B cell (primary cell): ENCODE results near the gene ZC3HAV1L. TPM values are rescaled to one million over a fixed set of nuclear protein-coding genes. Genes with fewer than 3 reads are reported as not detected.

Experiments
- ATAC-seq: fragments of 200-7000 bp; cut with Tn5 transposase; one replicate; pipeline ENCODE4 v1.10.0; 2021; ENCODE audit warnings: low read depth, mild to moderate bottlenecking, moderate number of reproducible peaks, moderate library complexity
- CTCF ChIA-PET: fragments of 350-600 bp; sonication (Branson Sonifier 250); formaldehyde crosslinking; loops from one replicate; lab custom pipeline; 2021; ENCODE audit warnings: antibody characterized with exemption, inconsistent platforms; lab: Charles Lee
- POLR2A ChIA-PET: fragments of 350-600 bp; sonication (Branson Sonifier 250); formaldehyde crosslinking; loops from one replicate; lab custom pipeline; 2021; ENCODE audit warnings: antibody characterized with exemption; lab: Charles Lee
- DNase-seq: peaks from one replicate; pipeline ENCODE4 v3.0.0; 2013
- H2AFZ ChIP-seq: 2 replicates; pipeline ENCODE4 v1.6.1; 2012; ENCODE audit warnings: mild to moderate bottlenecking, low read depth, low read length; ENCODE audit not compliant: insufficient read depth, poor library complexity, severe bottlenecking
- H3K27ac ChIP-seq, 2 donors: 1 replicate in 1 of 2; 2 replicates in 1 of 2; pipeline ENCODE4 v1.5.1; 2012 to 2013; ENCODE audit warnings: low read length in 2 of 2, mild to moderate bottlenecking in 2 of 2, moderate library complexity in 1 of 2
- H3K27me3 ChIP-seq, 4 experiments: fragments of 200-600 bp in 1 of 4; sonication (generic) in 1 of 4; replicated peaks in 1 of 4; 1 replicate in 2 of 4; 2 replicates in 2 of 4; pipeline versions ENCODE4 v1.6.1 to v1.7.0; 2013 to 2016; ENCODE audit warnings: low read length in 3 of 4, mild to moderate bottlenecking in 2 of 4, mixed read lengths in 1 of 4, moderate library complexity in 1 of 4; ENCODE audit not compliant: insufficient read depth in 4 of 4, control insufficient read depth in 3 of 4; ENCODE audit errors: control extremely low read depth in 1 of 4
- H3K36me3 ChIP-seq, 2 experiments: replicated peaks in 1 of 2; 1 replicate in 1 of 2; 2 replicates in 1 of 2; pipeline versions ENCODE4 v1.6.1 to v1.7.1; 2013; ENCODE audit warnings: low read length in 1 of 2; ENCODE audit not compliant: insufficient read depth in 2 of 2, control insufficient read depth in 1 of 2; ENCODE audit errors: control extremely low read depth in 1 of 2, extremely low read depth in 1 of 2
- H3K4me1 ChIP-seq, 2 donors: fragments of 200-600 bp in 1 of 2; sonication (generic) in 1 of 2; 1 replicate in 1 of 2; 2 replicates in 1 of 2; pipeline versions ENCODE4 v1.5.1 to v1.6.1; 2013 to 2017; ENCODE audit warnings: low read length in 2 of 2; ENCODE audit not compliant: control insufficient read depth in 2 of 2, insufficient read depth in 2 of 2
- H3K4me2 ChIP-seq: replicated peaks from 2 replicates; pipeline ENCODE3; 2012; ENCODE audit warnings: mild to moderate bottlenecking, low read depth, low read length; ENCODE audit not compliant: poor library complexity, severe bottlenecking
- H3K4me3 ChIP-seq, 5 experiments: fragments of 200-600 bp in 1 of 5; sonication (generic) in 1 of 5; 1 replicate in 3 of 5; 2 replicates in 2 of 5; pipeline versions ENCODE4 v1.5.1 to v1.7.0; 2011 to 2016; ENCODE audit warnings: low read length in 4 of 5, mild to moderate bottlenecking in 4 of 5, low read depth in 2 of 5, control low read depth in 1 of 5, moderate library complexity in 1 of 5; ENCODE audit not compliant: insufficient read depth in 1 of 5; ENCODE audit errors: control extremely low read depth in 1 of 5, extremely low read depth in 1 of 5
- H3K79me2 ChIP-seq: fragments of 200-600 bp; sonication (generic); one replicate; pipeline ENCODE4 v1.6.0; 2016; ENCODE audit warnings: low read length; ENCODE audit not compliant: control insufficient read depth, insufficient read depth
- H3K9ac ChIP-seq: fragments of 200-600 bp; sonication (generic); 2 replicates; pipeline ENCODE4 v1.6.1; 2017; ENCODE audit warnings: mild to moderate bottlenecking, low read length, moderate library complexity
- H3K9me3 ChIP-seq, 3 donors: one replicate each; pipeline versions ENCODE4 v1.6.1 to v1.7.1; 2013; ENCODE audit warnings: low read length in 2 of 3; ENCODE audit not compliant: control insufficient read depth in 2 of 3, insufficient read depth in 1 of 3; ENCODE audit errors: control extremely low read depth in 1 of 3
- H4K20me1 ChIP-seq: 2 replicates; pipeline ENCODE4 v1.6.0; 2012; ENCODE audit warnings: mild to moderate bottlenecking, low read length; ENCODE audit not compliant: insufficient read depth, control insufficient read depth, poor library complexity, severe bottlenecking
- H3K27ac Mint-ChIP-seq: one replicate; pipeline ENCODE4 v1.8.0; 2021; ENCODE audit warnings: mixed read lengths
- H3K27me3 Mint-ChIP-seq: one replicate; pipeline ENCODE4 v1.8.0; 2021; ENCODE audit warnings: mixed read lengths
- H3K4me1 Mint-ChIP-seq: one replicate; pipeline ENCODE4 v1.8.0; 2021; ENCODE audit warnings: mixed read lengths
- H3K4me3 Mint-ChIP-seq: one replicate; pipeline ENCODE4 v1.8.0; 2021; ENCODE audit warnings: mixed read lengths
- H3K9me3 Mint-ChIP-seq: one replicate; pipeline ENCODE4 v1.8.0; 2022; ENCODE audit warnings: mixed read lengths; ENCODE audit not compliant: insufficient read depth
- EZH2 ChIP-seq: IDR thresholded peaks from 2 replicates; pipeline ENCODE4 v1.6.1; 2012; ENCODE audit warnings: borderline replicate concordance, low read depth, mild to moderate bottlenecking, moderate library complexity, low read length; ENCODE audit not compliant: insufficient read depth, poor library complexity, severe bottlenecking
- WGBS: methylation state at CpG from one replicate; pipeline ENCODE4 v1.1.5; 2013; ENCODE audit warnings: missing lambda C conversion rate; ENCODE audit not compliant: insufficient coverage; 5-methylcytosine and 5-hydroxymethylcytosine counted together
- intact Hi-C: fragments of 100-400 bp; cut with micrococcal nuclease; formaldehyde crosslinking; loops from one replicate; pipeline ENCODE4 v1.10.0; 2022
- polyA plus RNA-seq: library from polyadenylated mRNA; depleted of rRNA; stranded (reverse); fragments of >200 nt; gene quantifications from 2 replicates; pipeline ENCODE4 v1.2.3, GENCODE V29; 2012
- total RNA-seq, 2 donors: library from RNA; stranded (reverse); fragments of 120-200 nt in 1 of 2; gene quantifications; 1 replicate in 1 of 2; 2 replicates in 1 of 2; pipeline versions ENCODE4 v1.2.3 to v1.2.4, GENCODE V29; 2013 to 2022
- TF ChIP-seq, protein P1 (sequence below): fragments of 200-600 bp; IDR thresholded peaks from one replicate; pipeline ENCODE4 v1.8.0; 2022; ENCODE audit warnings: antibody characterized with exemption, mild to moderate bottlenecking

Gene ZC3HAV1L
- total and polyA plus RNA-seq, 2 donors (not counting 1 experiment from before 2014, with no cell fraction given) = 0.82 to 1.8 TPM

DNA sequence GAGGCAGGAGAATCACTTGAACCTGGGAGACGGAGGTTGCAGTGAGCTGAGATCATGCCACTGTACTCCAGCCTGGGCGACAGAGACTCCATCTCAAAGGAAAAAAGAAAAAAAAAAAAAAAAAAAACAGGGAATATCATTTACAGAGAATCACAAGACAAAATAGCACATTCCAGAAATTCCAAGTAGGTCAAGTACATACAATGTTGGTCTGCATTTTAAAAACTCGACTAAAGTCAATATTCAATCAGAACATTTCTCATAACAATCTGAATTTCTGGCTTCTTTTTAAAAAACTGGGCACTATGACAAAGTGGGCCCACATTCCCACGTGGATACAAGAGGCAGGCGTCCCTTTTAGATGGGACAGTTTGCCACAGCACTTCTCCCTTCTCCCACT lies 12.8 kb downstream of the ZC3HAV1L start:
- Histone ChIP-seq H3K79me2 (no peaks in the 10 kb centered on the region), H2AFZ (no peak overlapping the region), H3K4me3 (no peak overlapping the region), H3K9me3 (no peaks in the 10 kb centered on the region), H3K9ac (no peak overlapping the region), H3K27me3 (no peaks in the 10 kb centered on the region), H4K20me1 (no peaks in the 10 kb centered on the region), H3K4me1 (no peaks in the 10 kb centered on the region), H3K36me3 (no peaks in the 10 kb centered on the region), H3K4me2 (no peak overlapping the region), H3K27ac (no peak overlapping the region)
- no peak overlapping the region for H3K27ac Mint-ChIP-seq
- POLR2A ChIA-PET = interaction anchor here (0.6 kb wide), 1 partner anchor 28 kb away, joined by 3 read pairs; no protein-coding TSS in a partner anchor
- TF ChIP-seq EZH2 = no peak
- TF ChIP-seq, protein P1, sequence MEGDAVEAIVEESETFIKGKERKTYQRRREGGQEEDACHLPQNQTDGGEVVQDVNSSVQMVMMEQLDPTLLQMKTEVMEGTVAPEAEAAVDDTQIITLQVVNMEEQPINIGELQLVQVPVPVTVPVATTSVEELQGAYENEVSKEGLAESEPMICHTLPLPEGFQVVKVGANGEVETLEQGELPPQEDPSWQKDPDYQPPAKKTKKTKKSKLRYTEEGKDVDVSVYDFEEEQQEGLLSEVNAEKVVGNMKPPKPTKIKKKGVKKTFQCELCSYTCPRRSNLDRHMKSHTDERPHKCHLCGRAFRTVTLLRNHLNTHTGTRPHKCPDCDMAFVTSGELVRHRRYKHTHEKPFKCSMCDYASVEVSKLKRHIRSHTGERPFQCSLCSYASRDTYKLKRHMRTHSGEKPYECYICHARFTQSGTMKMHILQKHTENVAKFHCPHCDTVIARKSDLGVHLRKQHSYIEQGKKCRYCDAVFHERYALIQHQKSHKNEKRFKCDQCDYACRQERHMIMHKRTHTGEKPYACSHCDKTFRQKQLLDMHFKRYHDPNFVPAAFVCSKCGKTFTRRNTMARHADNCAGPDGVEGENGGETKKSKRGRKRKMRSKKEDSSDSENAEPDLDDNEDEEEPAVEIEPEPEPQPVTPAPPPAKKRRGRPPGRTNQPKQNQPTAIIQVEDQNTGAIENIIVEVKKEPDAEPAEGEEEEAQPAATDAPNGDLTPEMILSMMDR = no peak
- DNase-seq = no peak
- 100% methylated on average over 3 of the region's 5 CpGs for WGBS
- H3K4me1 Mint-ChIP-seq = no peaks in the 10 kb centered on the region
- H3K27me3 Mint-ChIP-seq = no peaks in the 10 kb centered on the region
- H3K4me3 Mint-ChIP-seq = no peak overlapping the region
- ATAC-seq = no peak
- intact Hi-C loops = no loop called here
- no peaks in the 10 kb centered on the region for H3K9me3 Mint-ChIP-seq
- CTCF ChIA-PET = no interaction called here

GRCh38 chr7:139022286-139022685 lies 13.6 kb downstream of the ZC3HAV1L start:
- H3K27ac Mint-ChIP-seq = no peak overlapping the region
- TF ChIP-seq EZH2 = no peak
- TF ChIP-seq, protein P1 = no peak
- peaks cover under 1% of the 10 kb centered on the region for H3K4me1 Mint-ChIP-seq
- H3K79me2 ChIP-seq = no peaks in the 10 kb centered on the region
- H3K9me3 ChIP-seq = no peaks in the 10 kb centered on the region
- H3K4me3 Mint-ChIP-seq = no peak overlapping the region
- no peaks in the 10 kb centered on the region for H3K27me3 ChIP-seq
- no peaks in the 10 kb centered on the region for H4K20me1 ChIP-seq
- 100% methylated on average over 1 of the region's 4 CpGs for WGBS
- CTCF ChIA-PET = no interaction called here
- H3K4me2 ChIP-seq = no peak overlapping the region
- no peaks in the 10 kb centered on the region for H3K36me3 ChIP-seq
- H3K9ac ChIP-seq = no peak overlapping the region
- no peak overlapping the region for H2AFZ ChIP-seq
- H3K4me3 ChIP-seq = no peak overlapping the region
- DNase-seq (no peak), ATAC-seq (no peak)
- H3K9me3 Mint-ChIP-seq = no peaks in the 10 kb centered on the region
- POLR2A ChIA-PET = interaction anchor here (0.6 kb wide), 1 partner anchor 29 kb away, joined by 3 read pairs; no protein-coding TSS in a partner anchor
- H3K27ac ChIP-seq = no peak overlapping the region
- intact Hi-C loops = no loop called here
- peaks cover 0 to under 1% of the 10 kb centered on the region in 2 donors for H3K4me1 ChIP-seq
- H3K27me3 Mint-ChIP-seq = no peaks in the 10 kb centered on the region
